Stimulated activated CD8-positive, alpha-beta memory T cell treated with anti-CD3 and anti-CD28 coated beads, Interleukin-2, amount 100 ng/mL, for 48 hours (primary cell): ENCODE results near the gene PLA2G2C.

Experiments
- DNase-seq, 2 donors: peaks; one replicate each; pipeline ENCODE4 v3.0.0-alpha.2; 2020; ENCODE audit warnings: low read depth in 2 of 2

Gene PLA2G2C

GRCh38 chr1:20207546-20207945 is 21.2 kb upstream of the PLA2G2C start:
- DNase-seq, result no peak

- no peak for DNase-seq
Measured at GRCh38 chr1:20202166-20202565, 15.8 kb upstream of the PLA2G2C start.

GRCh38 chr1:20200966-20201365 is 14.6 kb upstream of the PLA2G2C start:
- no peak for DNase-seq

GRCh38 chr1:20199840-20200239 is 13.5 kb upstream of the PLA2G2C start:
- no peak for DNase-seq

GRCh38 chr1:20199403-20199802 is 13.1 kb upstream of the PLA2G2C start:
- DNase-seq, result no peak

GRCh38 chr1:20198918-20199317 is 12.6 kb upstream of the PLA2G2C start:
- no peak for DNase-seq

GRCh38 chr1:20198296-20198695 is 12.0 kb upstream of the PLA2G2C start:
- no peak for DNase-seq

- DNase-seq, result no peak
Measured at GRCh38 chr1:20197329-20197791, 11.0 kb upstream of the PLA2G2C start.

GRCh38 chr1:20195462-20195780 is 9.1 kb upstream of the PLA2G2C start:
- no peak for DNase-seq

GRCh38 chr1:20194757-20195461 is 8.6 kb upstream of the PLA2G2C start:
- DNase-seq, result peak; percentile 63 to 67

GRCh38 chr1:20194224-20194623 is 7.9 kb upstream of the PLA2G2C start:
- no peak for DNase-seq

GRCh38 chr1:20192871-20193411 is 6.6 kb upstream of the PLA2G2C start:
- DNase-seq, result no peak

- no peak for DNase-seq
Measured at GRCh38 chr1:20192364-20192763, 6.0 kb upstream of the PLA2G2C start.

GRCh38 chr1:20191266-20191825 is 5.0 kb upstream of the PLA2G2C start:
- DNase-seq, result no peak

- no peak for DNase-seq
Measured at GRCh38 chr1:20190256-20191160, 4.2 kb upstream of the PLA2G2C start.

- DNase-seq, result no peak
Measured at GRCh38 chr1:20189664-20190063, 3.3 kb upstream of the PLA2G2C start.

- DNase-seq, result no peak
Measured at GRCh38 chr1:20188455-20188817, 2.1 kb upstream of the PLA2G2C start.

- no peak for DNase-seq
Measured at GRCh38 chr1:20187813-20188454, 1.6 kb upstream of the PLA2G2C start.

GRCh38 chr1:20187103-20187812 is 940 bp upstream of the PLA2G2C start:
- peak; percentile 13 to 34 for DNase-seq

GRCh38 chr1:20184997-20185833 is 1.1 kb downstream of the PLA2G2C start:
- peak; percentile 51 to 54 for DNase-seq
